HG02884 (cell line): Measurements from ENCODE around the gene LLGL2.

ENCODE experiments used
- ATAC-seq: cut with Tn5 transposase; IDR thresholded peaks from one replicate; pipeline ENCODE4 v1.9.1; 2021; ENCODE audit warnings: mild to moderate bottlenecking, moderate library complexity; ENCODE audit not compliant: unreplicated experiment

The LLGL2 gene

GRCh38 chr17:75490953-75491649, 34.4 kb upstream of the LLGL2 start:
- ATAC-seq, result no peak

DNA sequence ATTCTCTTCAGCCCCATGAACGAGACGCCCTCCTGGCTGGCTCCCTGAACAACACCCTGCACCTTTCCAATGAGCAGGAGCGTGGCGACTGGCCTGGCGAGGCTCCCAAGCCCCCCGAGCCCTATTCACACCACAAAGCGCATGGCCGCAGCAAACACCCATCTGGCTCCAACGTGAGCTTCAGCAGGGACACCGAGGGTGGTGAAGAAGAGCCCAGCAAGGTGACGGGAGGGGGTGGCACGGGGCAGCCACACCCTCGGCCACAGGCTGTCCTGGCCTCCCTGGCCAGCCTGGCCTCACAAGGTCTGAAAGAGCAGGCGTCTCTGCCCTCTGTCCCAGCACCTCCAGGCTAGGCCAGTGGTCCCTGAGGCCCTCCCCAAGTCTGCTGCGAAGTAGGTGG, 33.8 kb upstream of the LLGL2 start:
- ATAC-seq, result no peak

DNA sequence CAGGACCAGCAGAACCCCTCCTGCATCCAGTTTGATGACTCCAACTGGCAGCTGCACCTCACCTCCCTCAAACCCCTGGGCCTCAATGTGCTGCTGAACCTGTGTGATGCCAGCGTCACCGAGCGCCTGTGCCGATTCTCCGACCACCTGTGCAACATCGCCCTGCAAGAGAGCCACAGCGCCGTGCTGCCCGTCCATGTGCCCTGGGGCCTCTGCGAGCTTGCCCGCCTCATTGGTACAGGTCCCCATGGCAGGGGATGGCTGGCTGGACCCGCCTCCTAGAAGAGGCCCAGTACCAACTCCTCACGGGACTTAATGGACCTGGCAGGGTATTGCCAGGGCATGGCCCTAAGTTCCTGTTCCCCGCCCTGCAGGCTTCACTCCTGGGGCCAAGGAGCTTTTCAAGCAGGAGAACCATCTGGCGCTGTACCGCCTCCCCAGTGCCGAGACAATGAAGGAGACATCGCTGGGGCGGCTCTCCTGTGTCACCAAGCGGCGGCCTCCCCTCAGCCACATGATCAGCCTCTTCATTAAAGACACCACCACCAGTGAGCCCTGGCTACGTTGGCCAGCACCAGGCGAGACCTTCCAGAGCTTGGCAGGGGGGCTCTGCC, 32.8 kb upstream of the LLGL2 start:
- ATAC-seq, result no peak

DNA sequence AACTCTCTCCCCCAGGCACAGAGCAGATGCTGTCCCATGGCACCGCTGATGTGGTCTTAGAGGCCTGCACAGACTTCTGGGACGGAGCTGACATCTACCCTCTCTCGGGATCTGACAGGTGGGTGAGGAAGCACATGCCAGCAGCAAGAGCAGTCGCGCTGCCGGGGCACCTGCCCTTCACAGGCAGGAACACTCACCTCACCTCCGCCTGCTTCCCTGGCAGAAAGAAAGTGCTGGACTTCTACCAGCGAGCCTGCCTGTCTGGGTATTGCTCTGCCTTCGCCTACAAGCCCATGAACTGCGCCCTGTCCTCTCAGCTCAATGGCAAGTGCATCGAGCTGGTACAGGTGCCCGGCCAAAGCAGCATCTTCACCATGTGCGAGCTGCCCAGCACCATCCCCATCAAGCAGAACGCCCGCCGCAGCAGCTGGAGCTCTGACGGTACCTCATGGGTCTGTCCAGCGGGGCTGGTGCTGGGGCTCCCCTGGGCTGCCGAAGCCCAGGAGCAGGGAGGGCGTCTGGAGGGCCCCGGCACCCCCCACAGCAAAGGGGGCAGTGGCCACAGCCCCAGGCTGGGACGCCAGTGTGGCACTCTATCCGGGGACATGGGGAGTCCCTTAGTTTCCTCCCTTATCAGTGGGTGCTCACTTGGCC, 31.9 kb upstream of the LLGL2 start:
- ATAC-seq, result no peak

GRCh38 chr17:75494326-75494877, 31.1 kb upstream of the LLGL2 start:
- ATAC-seq, result no peak

- ATAC-seq, result no peak
These were observed 29.5 kb upstream of the LLGL2 start for GRCh38 chr17:75496005-75496404.

DNA sequence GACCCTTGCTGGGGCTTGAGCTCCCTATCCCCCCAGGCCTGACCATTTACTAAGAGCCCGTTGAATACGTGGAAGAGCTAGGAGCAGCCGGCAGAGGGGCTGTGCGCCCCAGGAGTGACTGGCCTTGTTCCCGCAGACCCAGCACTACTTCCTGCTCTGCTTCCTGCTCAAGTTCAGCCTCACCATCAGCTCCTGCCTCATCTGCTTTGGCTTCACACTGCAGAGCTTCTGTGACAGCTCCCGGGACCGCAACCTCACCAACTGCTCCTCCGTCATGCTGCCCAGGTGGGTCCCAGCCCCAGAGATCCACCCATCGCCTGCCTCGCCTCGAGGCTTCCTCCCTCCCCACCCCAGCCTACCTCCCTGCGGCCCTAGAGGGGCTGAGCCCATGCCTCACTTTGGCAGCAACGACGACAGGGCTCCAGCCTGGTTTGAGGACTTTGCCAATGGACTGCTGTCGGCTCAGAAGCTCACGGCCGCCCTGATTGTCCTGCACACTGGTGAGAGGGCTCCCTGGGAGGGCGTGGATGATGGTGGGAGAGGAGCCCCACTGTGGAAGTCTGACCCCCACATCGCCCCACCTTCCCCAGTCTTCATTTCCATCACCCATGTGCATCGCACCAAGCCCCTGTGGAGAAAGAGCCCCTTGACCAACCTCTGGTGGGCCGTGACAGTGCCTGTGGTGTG, 27.3 kb upstream of the LLGL2 start:
- ATAC-seq, result no peak

DNA sequence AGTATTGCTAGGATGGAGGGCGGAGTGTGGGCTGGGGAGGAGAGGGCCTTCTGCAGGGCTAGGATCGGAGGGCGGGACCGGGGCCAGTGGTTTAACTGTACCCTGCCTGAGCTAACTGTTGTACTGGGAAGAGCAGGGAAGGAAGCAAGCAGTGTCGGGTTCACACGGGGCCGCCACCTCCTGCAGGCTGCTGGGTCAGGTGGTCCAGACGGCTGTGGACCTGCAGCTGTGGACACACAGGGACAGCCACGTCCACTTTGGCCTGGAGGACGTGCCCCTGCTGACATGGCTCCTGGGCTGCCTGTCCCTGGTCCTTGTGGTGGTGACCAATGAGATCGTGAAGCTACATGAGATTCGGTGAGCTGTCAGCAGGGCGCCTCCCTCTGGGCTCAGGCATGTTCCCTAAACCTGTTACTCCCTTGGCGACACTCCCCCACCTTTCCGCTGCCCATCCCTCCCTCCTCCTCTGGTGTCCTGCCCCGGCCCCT, 26.7 kb upstream of the LLGL2 start:
- ATAC-seq, result no peak

DNA sequence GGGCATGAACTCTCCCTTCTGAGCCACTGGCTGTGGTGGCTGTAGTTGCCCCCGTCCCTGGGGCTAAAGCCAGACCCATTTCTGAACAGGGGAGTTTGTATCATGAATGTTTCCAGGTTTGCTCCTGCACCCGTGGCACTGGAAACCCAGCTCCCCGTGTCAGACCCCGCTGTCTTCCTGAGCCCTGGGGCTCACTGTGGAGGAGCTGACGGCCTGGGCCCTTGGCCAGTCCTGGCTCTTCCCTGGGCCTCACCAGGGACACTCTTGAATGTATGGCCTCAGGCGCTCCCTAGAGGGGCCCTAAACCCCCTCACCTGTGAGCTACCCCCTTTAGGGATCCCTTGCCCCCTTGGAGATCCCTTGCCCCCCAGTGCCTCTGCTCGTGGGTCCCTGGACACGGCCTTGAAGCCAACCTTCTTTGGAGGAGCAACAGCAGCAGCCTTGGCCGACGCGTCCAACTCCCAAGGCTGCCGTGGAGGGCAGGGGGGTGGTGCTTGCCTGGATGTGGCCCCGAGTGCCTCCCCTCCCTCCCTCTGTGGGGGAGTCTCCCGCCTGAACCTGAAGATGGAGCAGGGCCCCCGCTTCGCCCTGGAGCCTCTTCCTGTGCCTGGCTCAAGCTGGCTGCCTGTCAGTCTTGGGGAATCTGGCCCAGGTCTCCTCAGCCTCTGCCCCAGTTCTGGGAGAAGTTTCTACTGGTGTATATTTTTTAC, 26.0 kb upstream of the LLGL2 start:
- no peak for ATAC-seq

DNA sequence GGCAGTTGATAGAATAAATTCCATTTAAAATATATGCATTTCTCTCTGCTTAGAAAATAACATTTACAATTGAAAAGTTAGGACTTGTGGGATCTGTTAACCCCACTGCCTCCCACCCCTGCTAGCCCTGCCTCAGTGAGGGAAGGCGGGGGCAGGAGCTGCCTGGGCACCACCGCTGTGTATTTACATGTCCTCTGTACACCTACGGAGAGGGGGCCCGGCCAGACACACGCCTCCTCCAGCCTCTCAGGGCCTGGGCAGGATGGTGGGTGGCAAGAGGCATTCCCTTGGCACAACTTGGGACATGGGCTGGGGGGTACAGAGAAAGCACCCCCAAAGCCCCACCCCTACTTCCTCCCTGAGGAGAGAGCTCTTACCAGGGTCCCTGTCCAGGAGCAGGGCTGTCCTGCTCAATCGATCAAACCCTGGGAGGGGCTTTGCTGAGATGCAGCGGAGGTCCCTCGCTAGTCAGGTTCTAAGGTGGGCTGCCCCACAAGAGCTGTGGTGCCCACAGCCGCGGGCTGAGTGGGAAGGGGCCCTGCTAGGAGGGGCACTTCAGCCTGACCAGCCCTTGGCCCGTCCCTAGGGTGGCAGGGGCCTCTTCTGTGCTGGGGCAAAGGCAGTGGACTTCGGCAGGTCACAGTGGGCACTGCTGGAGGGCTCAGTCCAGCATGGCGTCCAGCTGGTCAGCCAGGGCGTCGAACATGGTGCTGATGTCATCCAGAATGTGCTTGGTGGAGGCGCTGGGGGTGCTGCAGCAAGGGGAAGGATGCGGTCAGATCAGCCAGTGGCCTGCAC, 24.9 kb upstream of the LLGL2 start:
- ATAC-seq, result no peak

DNA sequence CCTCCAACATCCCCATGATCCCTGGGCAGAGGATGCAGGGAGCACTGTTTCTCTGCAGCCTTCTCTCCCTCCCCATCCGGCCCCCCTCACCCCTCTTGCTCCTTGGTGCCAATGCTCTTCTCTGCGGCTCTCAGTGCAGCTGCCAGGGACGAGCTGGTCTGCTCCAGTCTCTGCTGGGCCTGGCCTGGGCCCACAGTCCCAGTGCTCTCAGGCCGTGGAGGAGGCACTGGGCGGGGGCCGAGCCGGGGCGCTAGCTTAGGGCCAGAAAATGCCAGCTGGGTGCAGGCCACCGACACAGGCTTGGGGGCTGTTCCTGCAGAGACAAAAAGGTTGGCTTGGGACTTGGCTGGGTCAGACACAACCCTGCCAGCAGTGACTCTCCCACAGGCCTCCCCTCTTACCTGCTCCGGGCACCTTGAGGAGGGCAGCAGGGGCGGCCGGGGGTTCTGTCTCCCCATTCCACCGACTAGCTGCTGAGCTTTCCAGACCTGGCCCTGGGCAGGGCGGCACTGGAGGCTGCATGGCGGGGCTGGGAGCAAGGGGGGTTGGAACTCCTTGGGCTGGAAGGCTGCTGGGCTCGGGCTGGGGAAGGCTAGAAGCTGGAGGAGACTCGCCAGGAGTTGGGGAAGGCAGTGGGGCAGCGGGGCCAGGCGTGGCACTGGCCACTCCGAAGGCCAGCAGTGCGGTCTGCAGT, 24.0 kb upstream of the LLGL2 start:
- no peak for ATAC-seq

GRCh38 chr17:75502072-75502720, 23.3 kb upstream of the LLGL2 start:
- ATAC-seq, result no peak

DNA sequence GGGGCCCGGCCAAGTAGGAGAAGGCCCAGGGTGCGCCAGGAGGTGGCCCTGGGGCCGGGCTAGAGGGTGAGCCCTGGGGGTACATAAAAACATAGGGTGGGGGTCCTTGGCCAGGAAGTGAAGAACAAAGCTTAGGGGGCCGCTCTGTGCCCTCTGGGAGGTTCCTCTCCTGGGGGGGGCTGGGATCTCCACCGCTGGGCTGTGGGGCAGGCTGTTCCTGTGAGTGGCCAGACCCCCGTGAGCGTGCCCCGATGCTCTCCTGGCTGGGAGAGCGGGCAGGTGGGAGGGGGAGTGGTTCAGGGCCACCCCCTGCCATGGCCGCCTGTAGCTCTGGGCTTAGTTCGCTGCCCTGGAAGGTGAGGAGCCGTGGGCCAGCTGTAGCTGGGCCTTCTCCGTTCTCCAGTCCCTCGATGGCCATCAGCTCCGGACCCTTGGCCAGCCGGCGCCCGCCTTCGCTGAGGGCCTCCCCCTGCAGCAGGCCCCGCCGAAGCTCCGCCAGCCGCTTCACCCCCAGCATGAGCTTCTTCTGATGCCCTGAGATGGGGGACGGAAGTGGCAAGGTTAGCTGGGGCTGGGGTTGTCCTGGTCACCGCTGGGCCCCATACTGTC, 22.7 kb upstream of the LLGL2 start:
- no peak for ATAC-seq

GRCh38 chr17:75503337-75503950, 22.1 kb upstream of the LLGL2 start:
- ATAC-seq, result no peak

- no peak for ATAC-seq
These were observed 21.5 kb upstream of the LLGL2 start for GRCh38 chr17:75503976-75504346.

GRCh38 chr17:75504347-75505151, 20.9 kb upstream of the LLGL2 start:
- ATAC-seq, result no peak

GRCh38 chr17:75505152-75505409, 20.4 kb upstream of the LLGL2 start:
- no peak for ATAC-seq
